ENCODE data around the gene AGPAT4.
"Not testable (repeated sequence)": the region's sequence is repeated elsewhere in the genome, so short reads cannot be mapped to it uniquely, and the experiment has no call there.

AGPAT4 gene

GRCh38 chr6:161200610-161201370, 73.1 kb downstream of the AGPAT4 start:
- no peak for DNase-seq (ENCODE audit: low read depth in 2 of 2)

GRCh38 chr6:161199850-161200249, 74.0 kb downstream of the AGPAT4 start:
- no peak for DNase-seq (ENCODE audit: low read depth in 2 of 2)

GRCh38 chr6:161198783-161199460, 74.9 kb downstream of the AGPAT4 start:
- no peak for DNase-seq (ENCODE audit: low read depth in 2 of 2)

GRCh38 chr6:161198176-161198575, 75.7 kb downstream of the AGPAT4 start:
- no peak for DNase-seq (ENCODE audit: low read depth in 2 of 2)

- no peak for DNase-seq (ENCODE audit: low read depth in 2 of 2)
These were observed 78.5 kb downstream of the AGPAT4 start for GRCh38 chr6:161195386-161195785.

- DNase-seq (ENCODE audit: low read depth in 2 of 2) = no peak
These were observed 79.5 kb downstream of the AGPAT4 start for GRCh38 chr6:161194374-161194773.

- no peak for DNase-seq (ENCODE audit: low read depth in 2 of 2)
These were observed 81.0 kb downstream of the AGPAT4 start for GRCh38 chr6:161192636-161193411.

- DNase-seq (ENCODE audit: low read depth in 2 of 2) = no peak
These were observed 82.2 kb downstream of the AGPAT4 start for GRCh38 chr6:161191671-161192070.

- no peak for DNase-seq (ENCODE audit: low read depth in 2 of 2)
These were observed 82.9 kb downstream of the AGPAT4 start for GRCh38 chr6:161191007-161191406.

- DNase-seq (ENCODE audit: low read depth in 2 of 2) = no peak
These were observed 84.0 kb downstream of the AGPAT4 start for GRCh38 chr6:161189891-161190290.

- DNase-seq (ENCODE audit: low read depth in 2 of 2) = no peak
These were observed 85.1 kb downstream of the AGPAT4 start for GRCh38 chr6:161188547-161189465.

- DNase-seq (ENCODE audit: low read depth in 2 of 2) = no peak
These were observed 87.6 kb downstream of the AGPAT4 start for GRCh38 chr6:161186173-161186769.

- DNase-seq (ENCODE audit: low read depth in 2 of 2) = no peak
These were observed 92.7 kb downstream of the AGPAT4 start for GRCh38 chr6:161181121-161181520.

GRCh38 chr6:161178155-161178554, 95.7 kb downstream of the AGPAT4 start:
- DNase-seq (ENCODE audit: low read depth in 2 of 2) = not testable (repeated sequence)

- not testable (repeated sequence) for DNase-seq (ENCODE audit: low read depth in 2 of 2)
These were observed 97.4 kb downstream of the AGPAT4 start for GRCh38 chr6:161176428-161176827.

GRCh38 chr6:161172769-161173168, 101.1 kb downstream of the AGPAT4 start:
- DNase-seq (ENCODE audit: low read depth in 2 of 2) = not testable (repeated sequence)

GRCh38 chr6:161171207-161171606, 102.7 kb downstream of the AGPAT4 start:
- DNase-seq (ENCODE audit: low read depth in 2 of 2) = no peak

GRCh38 chr6:161169696-161170095, 104.2 kb downstream of the AGPAT4 start:
- no peak for DNase-seq (ENCODE audit: low read depth in 2 of 2)

GRCh38 chr6:161169035-161169434, 104.8 kb downstream of the AGPAT4 start:
- DNase-seq (ENCODE audit: low read depth in 2 of 2) = no peak

GRCh38 chr6:161168281-161168891, 105.5 kb downstream of the AGPAT4 start:
- no peak for DNase-seq (ENCODE audit: low read depth in 2 of 2)

- DNase-seq (ENCODE audit: low read depth in 2 of 2) = no peak
These were observed 107.2 kb downstream of the AGPAT4 start for GRCh38 chr6:161166677-161167076.
